A673 (cell line): Measurements from ENCODE around the gene METTL25B.

Experiments
- CTCF ChIP-seq: fragments of 300-800, 200-600 bp; sonication (generic); conservative IDR thresholded peaks from 2 replicates; pipeline ENCODE4 v1.5.1; 2017; ENCODE audit warnings: low read depth, mild to moderate bottlenecking, antibody characterized with exemption, low read length, moderate library complexity, mixed read lengths
- EZH2 ChIP-seq: fragments of 200-600 bp; sonication (generic); IDR thresholded peaks from 2 replicates; pipeline ENCODE4 v1.6.1; 2017; ENCODE audit warnings: borderline replicate concordance, low read depth, mild to moderate bottlenecking, mixed read lengths, antibody characterized with exemption, low read length; ENCODE audit not compliant: poor library complexity, severe bottlenecking

- peak; percentile 91 for TF ChIP-seq CTCF
- no peak for TF ChIP-seq EZH2
Measured at GRCh38 chr1:156705918-156706656, 22.2 kb upstream of the METTL25B start.
